KOPT-K1 (cell line): ENCODE results near the gene PLD3.
"Not testable (repeated sequence)": the region's sequence is repeated elsewhere in the genome, so short reads cannot be mapped to it uniquely, and the experiment has no call there.

Source experiments
- H3K27ac ChIP-seq: fragments of 200-600 bp; sonication (generic); 2 replicates; pipeline ENCODE4 v1.5.1; 2016; ENCODE audit warnings: antibody characterized with exemption, mild to moderate bottlenecking, low read depth, low read length; ENCODE audit not compliant: poor library complexity, severe bottlenecking
- H3K36me3 ChIP-seq: fragments of 200-600 bp; sonication (generic); 2 replicates; pipeline ENCODE4 v1.5.1; 2017; ENCODE audit warnings: antibody characterized with exemption, mild to moderate bottlenecking, low read length, moderate library complexity; ENCODE audit not compliant: insufficient read depth
- H3K9me3 ChIP-seq: fragments of 200-600 bp; sonication (generic); 2 replicates; pipeline ENCODE4 v1.5.1; 2017; ENCODE audit warnings: antibody characterized with exemption, low read length, mild to moderate bottlenecking; ENCODE audit not compliant: insufficient read depth, poor library complexity, severe bottlenecking

PLD3 gene

DNA sequence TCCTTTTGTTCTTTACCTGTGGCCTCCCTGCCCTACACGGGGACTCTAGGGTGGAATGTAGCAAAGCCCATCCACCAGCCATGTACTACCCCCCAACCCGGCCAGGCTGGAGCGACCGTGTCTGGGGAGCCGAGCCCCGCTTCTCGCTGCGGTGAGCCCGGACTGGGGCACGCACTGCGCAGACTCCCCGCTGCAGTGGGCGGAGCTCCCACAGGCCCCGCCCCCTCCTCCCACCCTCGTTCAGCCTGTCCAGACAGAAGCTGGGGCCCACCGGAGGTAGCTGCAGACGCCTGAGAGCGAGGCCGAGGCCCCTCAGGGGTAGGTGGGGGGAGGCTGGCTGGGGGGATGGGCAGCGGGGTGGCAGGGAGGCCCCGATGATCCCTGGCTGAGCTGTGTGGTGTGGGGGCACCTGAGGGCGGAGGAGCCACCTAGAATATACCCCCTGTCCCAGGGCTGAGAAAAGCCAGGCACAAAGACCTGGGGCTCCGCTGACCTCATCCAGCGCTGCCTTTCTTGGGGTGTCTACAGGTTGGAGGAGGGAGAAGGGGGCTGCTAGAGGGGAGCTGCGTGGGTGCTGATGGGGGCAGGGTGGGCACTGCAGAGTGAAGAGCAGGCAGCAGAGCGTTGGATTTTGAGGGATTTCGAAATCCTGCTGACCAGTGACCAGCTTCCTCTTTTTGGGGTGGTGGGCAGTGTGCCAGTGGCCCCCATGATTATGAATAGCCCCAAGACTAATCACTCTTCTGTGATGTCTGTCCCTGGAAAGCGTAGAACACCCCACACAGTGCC is 17.3 kb downstream of the PLD3 start:
- Histone ChIP-seq H3K36me3 (no peaks in the 10 kb centered on the region), H3K27ac (no peak overlapping the region)

DNA sequence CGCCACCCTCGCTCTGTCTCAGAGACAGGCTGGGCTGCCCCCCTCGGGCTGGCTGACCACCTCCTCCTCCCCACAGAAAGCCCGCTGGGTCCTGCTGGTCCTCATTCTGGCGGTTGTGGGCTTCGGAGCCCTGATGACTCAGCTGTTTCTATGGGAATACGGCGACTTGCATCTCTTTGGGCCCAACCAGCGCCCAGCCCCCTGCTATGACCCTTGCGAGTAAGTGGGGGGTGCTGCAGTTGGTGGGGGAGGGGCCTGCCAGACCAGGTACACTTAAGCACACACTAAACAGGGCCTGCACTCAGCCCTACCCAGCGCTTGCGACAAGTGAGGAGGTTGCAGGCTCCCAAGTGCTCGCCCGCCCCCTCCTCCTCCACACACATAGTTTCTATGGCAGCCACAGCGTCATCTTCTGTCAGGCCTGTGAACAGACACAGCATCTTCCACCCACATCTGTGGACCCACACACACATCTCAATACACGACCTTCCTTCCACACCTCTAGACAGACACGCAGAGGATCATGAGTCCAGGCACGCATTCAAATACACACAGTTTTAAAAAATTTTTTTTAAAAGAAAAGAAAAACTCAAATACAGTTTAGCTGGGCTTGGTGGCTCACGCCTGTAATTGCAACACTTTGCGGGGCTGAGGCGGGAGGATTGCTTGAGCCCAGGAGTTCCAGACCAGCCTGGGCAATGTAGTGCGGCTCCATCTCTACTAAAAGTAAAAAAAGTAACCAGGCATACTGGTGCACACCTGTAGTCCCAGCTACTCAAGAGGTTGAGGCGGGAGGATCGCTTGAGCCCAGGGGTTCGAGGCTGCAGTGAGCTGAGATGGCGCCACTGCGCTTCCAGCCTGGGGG is 18.4 kb downstream of the PLD3 start:
- no peaks in the 10 kb centered on the region for H3K36me3 ChIP-seq
- no peak overlapping the region for H3K27ac ChIP-seq
- no peaks in the 10 kb centered on the region for H3K9me3 ChIP-seq

More for the DNA sequence above, 17.3 kb downstream of the PLD3 start:
- H3K9me3 ChIP-seq: no peaks in the 10 kb centered on the region

DNA sequence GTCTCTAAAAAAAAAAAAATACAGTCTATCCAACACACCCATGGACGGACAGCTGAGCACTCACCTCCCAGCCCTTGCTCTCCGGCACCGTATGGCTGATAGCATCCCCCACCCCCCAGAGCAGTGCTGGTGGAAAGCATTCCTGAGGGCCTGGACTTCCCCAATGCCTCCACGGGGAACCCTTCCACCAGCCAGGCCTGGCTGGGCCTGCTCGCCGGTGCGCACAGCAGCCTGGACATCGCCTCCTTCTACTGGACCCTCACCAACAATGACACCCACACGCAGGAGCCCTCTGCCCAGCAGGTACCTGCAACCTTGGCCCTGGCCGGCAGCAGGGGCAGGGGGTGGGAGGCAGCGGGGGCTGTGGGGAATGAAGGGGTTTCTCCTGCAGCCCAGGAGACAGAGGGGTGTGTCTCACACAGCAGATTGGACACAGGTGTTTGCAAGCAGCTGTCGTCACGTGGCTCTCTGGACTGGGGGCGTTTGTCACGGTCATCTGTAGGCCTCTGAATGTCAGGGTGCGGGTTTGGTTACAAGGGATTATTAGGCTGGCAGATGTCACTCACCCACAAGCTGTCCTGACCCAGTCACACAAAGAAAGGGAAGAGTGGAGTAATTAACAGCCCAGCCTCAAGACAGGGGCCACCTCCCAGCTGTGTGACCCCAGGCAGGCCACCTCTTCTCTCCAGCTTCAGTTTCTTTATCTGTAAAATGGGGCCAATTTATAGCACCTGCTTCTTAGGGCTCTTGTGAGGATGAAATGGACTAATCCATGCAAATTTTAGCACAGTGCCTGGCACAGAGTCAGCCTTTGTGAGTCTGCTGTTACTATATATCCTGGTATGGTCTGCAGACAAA is 19.3 kb downstream of the PLD3 start:
- no peaks in the 10 kb centered on the region for H3K36me3 ChIP-seq
- no peak overlapping the region for H3K27ac ChIP-seq

DNA sequence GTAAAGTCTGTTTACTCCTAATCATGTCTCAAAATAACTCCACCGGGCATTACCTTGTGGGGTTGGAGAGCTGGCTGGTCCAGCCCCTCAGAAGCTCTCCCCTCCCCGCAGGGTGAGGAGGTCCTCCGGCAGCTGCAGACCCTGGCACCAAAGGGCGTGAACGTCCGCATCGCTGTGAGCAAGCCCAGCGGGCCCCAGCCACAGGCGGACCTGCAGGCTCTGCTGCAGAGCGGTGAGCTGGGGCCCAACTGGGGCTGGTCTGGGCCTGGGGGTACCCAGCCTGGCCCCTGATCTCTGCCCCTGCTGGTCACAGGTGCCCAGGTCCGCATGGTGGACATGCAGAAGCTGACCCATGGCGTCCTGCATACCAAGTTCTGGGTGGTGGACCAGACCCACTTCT is 21.3 kb downstream of the PLD3 start:
- Histone ChIP-seq H3K36me3 (no peaks in the 10 kb centered on the region), H3K27ac (no peak overlapping the region), H3K9me3 (no peaks in the 10 kb centered on the region)

More for the DNA sequence above, 19.3 kb downstream of the PLD3 start:
- no peaks in the 10 kb centered on the region for H3K9me3 ChIP-seq

DNA sequence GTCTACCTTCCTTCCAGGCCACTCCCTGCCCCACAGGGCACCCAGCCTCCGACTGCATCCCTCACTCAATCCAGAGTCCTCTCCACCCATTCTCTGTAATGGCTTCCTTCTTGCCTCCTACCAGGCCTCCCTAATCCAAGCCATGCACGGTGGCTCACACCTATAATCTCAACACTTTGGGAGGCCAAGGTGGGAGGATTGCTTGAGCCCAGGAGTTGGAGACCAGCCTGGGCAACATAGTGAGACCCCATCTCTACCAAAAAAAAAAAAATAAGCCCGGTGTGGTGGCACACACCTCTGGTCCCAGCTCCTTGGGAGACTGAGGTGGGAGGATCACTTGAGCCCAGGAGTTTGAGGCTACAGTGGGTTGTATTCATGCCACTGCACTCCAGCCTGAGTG is 21.8 kb downstream of the PLD3 start:
- not testable (repeated sequence) for H3K36me3 ChIP-seq, H3K27ac ChIP-seq

DNA sequence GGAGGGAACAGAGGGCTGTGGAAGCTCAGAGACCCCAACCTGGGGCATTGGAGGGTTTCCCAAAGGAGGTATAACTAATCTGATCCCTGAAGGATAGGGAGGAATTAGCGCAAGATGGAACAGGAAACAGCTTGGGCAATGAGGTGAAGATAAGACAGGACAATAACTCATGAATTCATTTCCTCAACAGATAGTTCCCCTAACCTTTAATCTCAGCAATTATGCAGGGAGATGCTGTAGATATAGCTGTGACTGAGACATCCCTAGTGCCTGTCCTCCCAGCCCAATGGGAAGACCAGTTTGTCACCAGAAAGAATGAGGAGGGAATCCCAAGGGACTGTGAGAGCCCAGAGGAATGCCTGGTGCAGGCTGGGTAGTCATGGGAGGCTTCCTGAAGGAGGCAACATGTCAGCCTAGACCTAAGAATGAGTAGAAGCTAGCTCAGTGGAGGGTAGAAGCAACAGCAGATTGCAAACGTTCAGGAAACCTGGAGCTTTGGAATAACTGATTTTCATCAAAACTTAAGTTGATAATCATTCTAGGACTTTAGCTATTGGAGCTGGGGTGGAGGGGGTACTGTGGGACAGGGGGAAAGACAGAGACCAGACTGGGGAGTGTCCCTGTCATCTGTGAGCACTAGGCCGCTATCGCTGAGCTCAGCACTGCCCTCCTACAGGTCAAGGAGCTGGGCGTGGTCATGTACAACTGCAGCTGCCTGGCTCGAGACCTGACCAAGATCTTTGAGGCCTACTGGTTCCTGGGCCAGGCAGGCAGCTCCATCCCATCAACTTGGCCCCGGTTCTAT is 22.7 kb downstream of the PLD3 start:
- H3K27ac ChIP-seq: no peak overlapping the region
- no peaks in the 10 kb centered on the region for H3K9me3 ChIP-seq
- no peaks in the 10 kb centered on the region for H3K36me3 ChIP-seq

More for the DNA sequence above, 21.8 kb downstream of the PLD3 start:
- not testable (repeated sequence) for H3K9me3 ChIP-seq

DNA sequence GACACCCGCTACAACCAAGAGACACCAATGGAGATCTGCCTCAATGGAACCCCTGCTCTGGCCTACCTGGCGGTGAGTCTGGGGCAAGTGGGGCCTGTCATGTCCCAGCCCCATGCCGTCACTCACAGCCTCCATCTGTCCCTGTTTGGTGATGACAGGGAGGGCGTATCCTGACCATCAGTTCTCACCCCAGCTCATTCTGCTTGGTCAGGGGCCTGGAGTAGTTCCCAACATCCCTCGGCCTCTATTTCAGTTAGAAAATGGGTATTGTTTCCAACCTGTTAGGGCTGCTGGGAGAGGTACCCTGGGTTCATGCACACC is 23.3 kb downstream of the PLD3 start:
- Histone ChIP-seq H3K36me3 (no peaks in the 10 kb centered on the region), H3K27ac (no peak overlapping the region), H3K9me3 (no peaks in the 10 kb centered on the region)

DNA sequence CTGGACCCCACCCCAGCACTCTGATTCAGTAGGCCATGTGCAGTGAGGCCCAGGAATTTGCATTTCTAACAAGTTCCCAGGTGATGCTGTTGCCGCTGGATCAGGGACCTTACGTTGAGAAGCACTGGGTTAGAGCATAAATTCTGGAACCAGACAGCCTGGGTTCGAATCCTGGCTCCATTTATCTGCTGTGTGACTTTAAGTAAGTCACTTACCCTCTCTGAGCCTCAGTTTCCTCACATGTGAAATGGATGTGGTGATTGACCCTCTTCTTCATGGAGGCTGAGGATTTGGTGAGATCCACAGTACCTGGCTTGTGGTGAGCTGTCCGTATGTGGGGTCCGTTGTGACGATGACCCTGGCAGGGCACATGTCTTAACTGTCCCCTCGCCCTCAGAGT is 25.6 kb downstream of the PLD3 start:
- Histone ChIP-seq H3K9me3 (no peaks in the 10 kb centered on the region), H3K36me3 (no peaks in the 10 kb centered on the region), H3K27ac (no peak overlapping the region)

DNA sequence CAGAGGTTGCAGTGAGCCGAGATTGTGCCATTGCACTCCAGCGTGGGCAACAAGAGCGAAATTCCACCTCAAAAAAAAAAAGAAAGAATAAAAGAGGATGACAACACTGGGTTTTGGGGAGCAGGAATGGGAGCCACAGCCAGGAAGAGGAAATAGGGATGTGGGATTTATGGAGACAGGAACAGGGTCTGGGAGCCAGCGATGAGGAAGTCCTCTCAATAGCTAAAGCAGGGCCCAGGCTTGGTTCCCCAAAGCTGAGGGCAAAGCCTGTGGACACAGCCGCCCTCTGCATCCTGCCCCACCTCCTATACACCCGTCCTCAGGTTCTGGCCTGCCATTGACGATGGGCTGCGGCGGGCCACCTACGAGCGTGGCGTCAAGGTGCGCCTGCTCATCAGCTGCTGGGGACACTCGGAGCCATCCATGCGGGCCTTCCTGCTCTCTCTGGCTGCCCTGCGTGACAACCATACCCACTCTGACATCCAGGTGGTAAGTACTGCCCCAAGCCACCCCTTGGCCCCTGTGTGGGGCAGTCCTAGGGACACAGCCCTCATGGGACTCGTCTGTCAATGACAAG is 27.9 kb downstream of the PLD3 start:
- no peaks in the 10 kb centered on the region for H3K36me3 ChIP-seq
- no peaks in the 10 kb centered on the region for H3K9me3 ChIP-seq

DNA sequence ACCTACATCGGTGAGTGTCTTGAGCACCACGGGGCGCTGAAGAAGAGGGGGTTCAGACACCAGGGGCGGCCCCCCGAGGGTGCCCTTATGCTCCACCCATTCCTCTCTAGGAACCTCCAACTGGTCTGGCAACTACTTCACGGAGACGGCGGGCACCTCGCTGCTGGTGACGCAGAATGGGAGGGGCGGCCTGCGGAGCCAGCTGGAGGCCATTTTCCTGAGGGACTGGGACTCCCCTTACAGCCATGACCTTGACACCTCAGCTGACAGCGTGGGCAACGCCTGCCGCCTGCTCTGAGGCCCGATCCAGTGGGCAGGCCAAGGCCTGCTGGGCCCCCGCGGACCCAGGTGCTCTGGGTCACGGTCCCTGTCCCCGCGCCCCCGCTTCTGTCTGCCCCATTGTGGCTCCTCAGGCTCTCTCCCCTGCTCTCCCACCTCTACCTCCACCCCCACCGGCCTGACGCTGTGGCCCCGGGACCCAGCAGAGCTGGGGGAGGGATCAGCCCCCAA is 29.4 kb downstream of the PLD3 start:
- Histone ChIP-seq H3K36me3 (no peaks in the 10 kb centered on the region), H3K9me3 (no peaks in the 10 kb centered on the region)

More for the DNA sequence above, 27.9 kb downstream of the PLD3 start:
- H3K27ac ChIP-seq: no peak overlapping the region

DNA sequence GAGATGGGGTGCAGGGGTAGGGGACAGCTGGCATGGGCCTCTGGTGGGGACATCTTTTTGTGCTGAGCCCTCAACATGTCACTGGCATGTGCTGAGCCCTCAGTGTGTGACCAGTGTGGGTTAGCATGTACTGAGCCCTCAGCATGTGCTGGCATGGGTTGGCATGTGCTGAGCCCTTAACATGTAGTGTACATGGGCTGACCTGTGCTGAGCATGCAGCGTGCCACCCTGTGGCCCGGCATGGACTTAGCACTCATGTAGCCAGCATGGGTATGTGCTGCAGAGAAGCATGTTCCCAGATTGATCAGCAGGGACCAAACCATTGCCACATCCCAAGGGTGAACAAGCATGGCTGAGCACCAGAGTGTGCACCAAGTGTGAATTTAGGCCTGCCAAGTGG is 30.0 kb downstream of the PLD3 start:
- Histone ChIP-seq H3K9me3 (no peaks in the 10 kb centered on the region), H3K27ac (no peak overlapping the region), H3K36me3 (no peaks in the 10 kb centered on the region)

More for the DNA sequence above, 29.4 kb downstream of the PLD3 start:
- H3K27ac ChIP-seq: no peak overlapping the region

DNA sequence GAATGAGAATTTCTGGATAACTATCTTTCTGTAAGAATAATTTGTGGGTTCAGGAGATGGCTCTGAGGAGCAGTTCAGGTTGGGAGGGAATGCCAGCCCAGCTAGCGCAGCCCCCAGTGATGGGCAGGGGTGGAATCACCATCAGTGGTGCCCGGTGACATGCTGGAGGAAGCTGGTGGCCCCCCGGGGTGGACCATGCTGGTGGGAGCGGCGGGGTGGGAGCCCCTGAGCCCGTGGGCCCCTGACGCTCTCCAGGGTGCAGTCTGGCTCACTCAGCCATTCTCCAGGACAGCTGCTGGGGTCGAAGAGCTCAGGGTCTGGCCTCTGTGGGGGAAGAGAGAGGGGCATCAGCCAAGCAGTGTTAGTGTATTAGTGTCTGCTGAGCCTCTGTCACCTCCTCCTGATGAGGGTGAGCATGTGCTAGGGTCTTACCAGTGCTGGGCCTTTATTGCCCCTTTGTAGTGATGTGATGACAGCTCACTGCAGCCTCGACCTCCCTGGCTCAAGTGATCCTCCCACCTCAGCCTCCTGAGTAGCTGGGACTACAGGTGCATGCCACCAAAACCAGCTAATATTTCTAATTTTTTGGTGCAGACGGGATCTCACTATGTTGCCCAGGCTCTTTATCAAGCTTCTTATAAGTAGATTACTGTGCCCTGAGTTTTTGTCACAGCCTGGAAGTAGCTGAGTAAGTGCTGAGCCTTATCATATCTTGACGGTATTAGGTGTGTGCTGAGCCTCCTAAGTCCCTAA is 31.1 kb downstream of the PLD3 start:
- no peaks in the 10 kb centered on the region for H3K9me3 ChIP-seq
- H3K27ac ChIP-seq: no peak overlapping the region
- no peaks in the 10 kb centered on the region for H3K36me3 ChIP-seq

DNA sequence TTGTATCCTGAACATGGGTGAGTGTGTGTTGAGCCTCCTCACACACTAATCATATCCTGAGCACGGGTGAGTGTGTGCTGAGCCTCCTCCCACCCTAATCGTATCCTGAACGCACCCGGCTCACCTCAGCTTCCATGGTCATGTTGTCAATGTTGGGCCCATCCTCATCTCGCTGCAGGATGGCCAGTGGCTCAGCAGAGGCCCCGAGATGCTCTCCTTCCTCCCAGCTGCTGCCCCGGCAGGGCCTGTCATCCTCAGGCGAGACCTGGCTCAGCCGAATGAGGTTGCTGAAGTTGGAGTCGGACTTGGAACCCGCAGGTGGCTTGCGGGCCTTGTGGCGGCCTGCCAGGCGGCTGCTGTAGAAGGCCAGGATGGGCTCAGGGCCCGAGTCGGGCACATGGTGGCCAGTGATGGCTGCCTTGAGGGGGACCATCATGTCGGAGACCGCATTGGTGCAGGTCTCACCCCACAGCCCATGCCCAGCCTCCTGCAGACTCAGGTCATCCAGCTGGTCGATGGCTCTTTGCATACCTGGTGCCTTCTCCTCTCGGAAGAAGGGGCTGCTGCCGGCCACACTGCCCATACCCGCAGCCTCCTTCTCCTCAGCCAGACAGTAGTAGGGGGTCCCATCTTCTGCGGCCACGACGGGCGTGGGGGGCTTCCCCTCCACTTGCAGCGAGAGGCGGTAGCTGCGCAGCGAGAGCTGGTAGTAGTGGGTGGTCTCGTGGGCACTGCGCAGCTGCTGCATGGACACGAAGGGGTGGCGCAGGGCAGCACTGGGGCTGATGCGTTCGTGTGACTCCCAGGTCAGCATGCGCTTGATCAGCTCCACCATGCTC is 31.9 kb downstream of the PLD3 start:
- Histone ChIP-seq H3K9me3 (no peaks in the 10 kb centered on the region), H3K36me3 (no peaks in the 10 kb centered on the region), H3K27ac (no peak overlapping the region)
